Liver (tissue), 9 donors: ENCODE measurements around the gene TTC23. TPM values are rescaled to one million over a fixed set of nuclear protein-coding genes. Genes with fewer than 3 reads are reported as not detected.

Experiments used
- DNase-seq: peaks from one replicate; pipeline ENCODE4 v3.0.0-alpha.2; 2017; ENCODE audit warnings: low spot score
- H3K27ac ChIP-seq, 2 donors: one replicate each; pipeline ENCODE4 v1.7.0; 2013; ENCODE audit warnings: inconsistent platforms in 2 of 2, low read length in 2 of 2, control low read depth in 1 of 2, low read depth in 1 of 2, mild to moderate bottlenecking in 1 of 2
- H3K27me3 ChIP-seq, 4 donors: one replicate each; pipeline versions ENCODE4 v1.6.1 to v1.7.0; 2013; ENCODE audit warnings: low read length in 3 of 4, inconsistent platforms in 1 of 4, mild to moderate bottlenecking in 1 of 4, moderate library complexity in 1 of 4; ENCODE audit not compliant: control insufficient read depth in 4 of 4, insufficient read depth in 4 of 4
- H3K36me3 ChIP-seq, 4 donors: one replicate each; pipeline versions ENCODE4 v1.6.1 to v1.7.0; 2013; ENCODE audit warnings: low read length in 3 of 4, mild to moderate bottlenecking in 3 of 4, low read depth in 1 of 4, moderate library complexity in 1 of 4; ENCODE audit not compliant: control insufficient read depth in 4 of 4, insufficient read depth in 3 of 4
- H3K4me1 ChIP-seq, 4 donors: one replicate each; pipeline versions ENCODE4 v1.6.1 to v1.7.0; 2013; ENCODE audit warnings: low read length in 3 of 4, mild to moderate bottlenecking in 3 of 4, moderate library complexity in 1 of 4; ENCODE audit not compliant: control insufficient read depth in 4 of 4, insufficient read depth in 4 of 4
- H3K4me3 ChIP-seq, 3 donors: one replicate each; pipeline versions ENCODE4 v1.6.1 to v1.7.0; 2013; ENCODE audit warnings: low read length in 3 of 3, control low read depth in 1 of 3, low read depth in 1 of 3, mild to moderate bottlenecking in 1 of 3
- H3K9ac ChIP-seq, 2 donors: one replicate each; pipeline ENCODE4 v1.7.0; 2013; ENCODE audit warnings: low read length in 2 of 2, mild to moderate bottlenecking in 2 of 2, moderate library complexity in 2 of 2, control low read depth in 1 of 2, low read depth in 1 of 2
- H3K9me3 ChIP-seq, 4 donors: one replicate each; pipeline versions ENCODE4 v1.6.1 to v1.7.0; 2013; ENCODE audit warnings: low read length in 3 of 4; ENCODE audit not compliant: control insufficient read depth in 4 of 4
- EGR1 ChIP-seq, 2 donors: IDR thresholded peaks; 2 replicates each; pipeline ENCODE4 v1.6.1; 2016 to 2018; ENCODE audit warnings: antibody characterized with exemption in 2 of 2, low read depth in 2 of 2
- FOXA1 ChIP-seq: IDR thresholded peaks from 2 replicates; pipeline ENCODE4 v1.6.1; 2016; ENCODE audit warnings: antibody characterized with exemption
- FOXA2 ChIP-seq: IDR thresholded peaks from 2 replicates; pipeline ENCODE4 v1.6.1; 2016; ENCODE audit warnings: antibody characterized with exemption
- GABPA ChIP-seq, 2 donors: IDR thresholded peaks in 1 of 2; conservative IDR thresholded peaks in 1 of 2; 2 replicates each; pipeline ENCODE4 v1.6.1; 2016; ENCODE audit warnings: antibody characterized with exemption in 2 of 2, mild to moderate bottlenecking in 1 of 2, moderate library complexity in 1 of 2
- HNF4A ChIP-seq, 2 donors: conservative IDR thresholded peaks; 2 replicates each; pipeline ENCODE4 v1.6.1; 2016; ENCODE audit warnings: antibody characterized with exemption in 2 of 2, mild to moderate bottlenecking in 2 of 2
- HNF4G ChIP-seq: IDR thresholded peaks from 2 replicates; pipeline ENCODE4 v1.6.1; 2016; ENCODE audit warnings: antibody characterized with exemption
- JUND ChIP-seq, 2 donors: IDR thresholded peaks; 2 replicates each; pipeline ENCODE4 v1.6.1; 2016; ENCODE audit warnings: antibody characterized with exemption in 2 of 2
- NR2F2 ChIP-seq: IDR thresholded peaks from 2 replicates; pipeline ENCODE4 v1.6.1; 2016; ENCODE audit warnings: antibody characterized with exemption
- RAD21 ChIP-seq, 2 donors: IDR thresholded peaks; 2 replicates each; pipeline ENCODE4 v1.6.1; 2016; ENCODE audit warnings: antibody characterized with exemption in 2 of 2, mild to moderate bottlenecking in 2 of 2
- RXRA ChIP-seq, 2 donors: IDR thresholded peaks; 2 replicates each; pipeline ENCODE4 v1.6.1; 2017 to 2018; ENCODE audit warnings: antibody characterized with exemption in 2 of 2, mild to moderate bottlenecking in 1 of 2
- SP1 ChIP-seq: IDR thresholded peaks from 2 replicates; pipeline ENCODE4 v1.6.1; 2018; ENCODE audit warnings: antibody characterized with exemption, mild to moderate bottlenecking
- TAF1 ChIP-seq: conservative IDR thresholded peaks from 2 replicates; pipeline ENCODE4 v1.6.1; 2016; ENCODE audit warnings: antibody characterized with exemption, mild to moderate bottlenecking
- YY1 ChIP-seq: IDR thresholded peaks from 2 replicates; pipeline ENCODE4 v1.6.1; 2016; ENCODE audit warnings: antibody characterized with exemption, mild to moderate bottlenecking
- WGBS: extraction: QIAGEN DNeasy Blood & Tissue Kit; methylation state at CpG from one replicate; pipeline ENCODE4 v1.1.7; 2013; 5-methylcytosine and 5-hydroxymethylcytosine counted together
- polyA plus RNA-seq, 2 donors: library from polyadenylated mRNA; stranded (reverse) in 1 of 2; unstranded in 1 of 2; fragments of 200-250 nt in 1 of 2; fragments of >200 nt in 1 of 2; fragmentation: Nextera tagmentation in 1 of 2; extraction: Ambion mirVana in 1 of 2; gene quantifications; one replicate each; pipeline versions ENCODE4 v1.2.1 to v1.2.3, GENCODE V29; 2013 to 2015
- total RNA-seq, 2 donors: library from RNA; depleted of rRNA; stranded (reverse); fragments of >200 nt; gene quantifications; one replicate each; pipeline ENCODE4 v1.2.3, GENCODE V29; 2014
- TF ChIP-seq, protein P1 (sequence below): IDR thresholded peaks from 2 replicates; pipeline ENCODE4 v1.6.1; 2016; ENCODE audit warnings: antibody characterized with exemption
- TF ChIP-seq, protein P2 (sequence below): IDR thresholded peaks from 2 replicates; pipeline ENCODE4 v1.6.1; 2016; ENCODE audit warnings: antibody characterized with exemption, mild to moderate bottlenecking
- TF ChIP-seq, protein P3 (sequence below): IDR thresholded peaks from 2 replicates; pipeline ENCODE4 v1.6.1; 2016; ENCODE audit warnings: antibody characterized with exemption
- TF ChIP-seq, protein P4 (sequence below): IDR thresholded peaks from 2 replicates; pipeline ENCODE4 v1.6.1; 2016; ENCODE audit warnings: antibody characterized with exemption
- TF ChIP-seq, protein P5 (sequence below): fragments of 150-350 bp; IDR thresholded peaks from 2 replicates; pipeline ENCODE4 v1.5.1; 2017; ENCODE audit warnings: improper control_type of control experiment, low read depth, low read length; ENCODE audit not compliant: missing input control
- donor health status: healthy.
- donor health status: healthy.
- donor health status: healthy.
- donor health status: healthy.
- donor health status: healthy.

The TTC23 gene
- total and polyA plus RNA-seq, 4 donors = 3.7 to 12.3 (median 7.2) TPM

DNA sequence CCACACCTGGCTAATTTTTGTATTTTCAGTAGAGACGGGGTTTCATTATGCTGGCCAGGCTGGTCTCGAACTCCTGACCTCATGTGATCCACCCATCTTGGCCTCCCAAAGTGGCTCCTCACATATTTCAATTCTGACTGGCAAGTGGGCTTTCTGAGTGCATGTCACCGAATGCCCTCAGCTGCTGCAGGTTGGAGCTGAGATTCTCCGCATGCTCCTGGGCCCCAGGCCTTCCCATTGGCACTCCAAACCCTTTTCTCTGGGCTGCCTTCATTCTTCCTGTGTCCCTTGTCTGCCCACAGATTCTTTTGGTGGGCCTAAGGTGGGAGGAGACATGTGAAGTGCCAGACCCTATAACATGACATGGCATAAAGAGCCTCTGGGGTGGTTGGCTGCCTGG is 77.2 kb downstream of the TTC23 start:
- TF ChIP-seq, protein P1, sequence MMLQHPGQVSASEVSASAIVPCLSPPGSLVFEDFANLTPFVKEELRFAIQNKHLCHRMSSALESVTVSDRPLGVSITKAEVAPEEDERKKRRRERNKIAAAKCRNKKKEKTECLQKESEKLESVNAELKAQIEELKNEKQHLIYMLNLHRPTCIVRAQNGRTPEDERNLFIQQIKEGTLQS = no peak
- no peak for TF ChIP-seq YY1
- no peak for TF ChIP-seq GABPA (IDR thresholded peaks at IDR 0.05 in 1 of 2, conservative IDR thresholded peaks at IDR 0.05 in 1 of 2)
- TF ChIP-seq, protein P2, sequence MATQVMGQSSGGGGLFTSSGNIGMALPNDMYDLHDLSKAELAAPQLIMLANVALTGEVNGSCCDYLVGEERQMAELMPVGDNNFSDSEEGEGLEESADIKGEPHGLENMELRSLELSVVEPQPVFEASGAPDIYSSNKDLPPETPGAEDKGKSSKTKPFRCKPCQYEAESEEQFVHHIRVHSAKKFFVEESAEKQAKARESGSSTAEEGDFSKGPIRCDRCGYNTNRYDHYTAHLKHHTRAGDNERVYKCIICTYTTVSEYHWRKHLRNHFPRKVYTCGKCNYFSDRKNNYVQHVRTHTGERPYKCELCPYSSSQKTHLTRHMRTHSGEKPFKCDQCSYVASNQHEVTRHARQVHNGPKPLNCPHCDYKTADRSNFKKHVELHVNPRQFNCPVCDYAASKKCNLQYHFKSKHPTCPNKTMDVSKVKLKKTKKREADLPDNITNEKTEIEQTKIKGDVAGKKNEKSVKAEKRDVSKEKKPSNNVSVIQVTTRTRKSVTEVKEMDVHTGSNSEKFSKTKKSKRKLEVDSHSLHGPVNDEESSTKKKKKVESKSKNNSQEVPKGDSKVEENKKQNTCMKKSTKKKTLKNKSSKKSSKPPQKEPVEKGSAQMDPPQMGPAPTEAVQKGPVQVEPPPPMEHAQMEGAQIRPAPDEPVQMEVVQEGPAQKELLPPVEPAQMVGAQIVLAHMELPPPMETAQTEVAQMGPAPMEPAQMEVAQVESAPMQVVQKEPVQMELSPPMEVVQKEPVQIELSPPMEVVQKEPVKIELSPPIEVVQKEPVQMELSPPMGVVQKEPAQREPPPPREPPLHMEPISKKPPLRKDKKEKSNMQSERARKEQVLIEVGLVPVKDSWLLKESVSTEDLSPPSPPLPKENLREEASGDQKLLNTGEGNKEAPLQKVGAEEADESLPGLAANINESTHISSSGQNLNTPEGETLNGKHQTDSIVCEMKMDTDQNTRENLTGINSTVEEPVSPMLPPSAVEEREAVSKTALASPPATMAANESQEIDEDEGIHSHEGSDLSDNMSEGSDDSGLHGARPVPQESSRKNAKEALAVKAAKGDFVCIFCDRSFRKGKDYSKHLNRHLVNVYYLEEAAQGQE = no peak
- TF ChIP-seq RAD21 (IDR thresholded peaks at IDR 0.05) = no peak
- TF ChIP-seq, protein P3, sequence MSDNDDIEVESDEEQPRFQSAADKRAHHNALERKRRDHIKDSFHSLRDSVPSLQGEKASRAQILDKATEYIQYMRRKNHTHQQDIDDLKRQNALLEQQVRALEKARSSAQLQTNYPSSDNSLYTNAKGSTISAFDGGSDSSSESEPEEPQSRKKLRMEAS = no peak
- no peak for TF ChIP-seq FOXA2
- TF ChIP-seq FOXA1 = no peak
- H3K27me3 ChIP-seq = no peaks in the 10 kb centered on the region
- WGBS = 97% methylated on average over 4 of the region's 4 CpGs
- H3K9ac ChIP-seq = no peak overlapping the region
- H3K4me1 ChIP-seq = peaks cover 0 to 6% (median 3%) of the 10 kb centered on the region in 4 donors
- H3K27ac ChIP-seq = no peak overlapping the region
- no peaks in the 10 kb centered on the region for H3K9me3 ChIP-seq
- H3K36me3 ChIP-seq = peaks cover 0 to 8% (median 5%) of the 10 kb centered on the region in 4 donors
- no peak overlapping the region for H3K4me3 ChIP-seq
- DNase-seq = no peak

DNA sequence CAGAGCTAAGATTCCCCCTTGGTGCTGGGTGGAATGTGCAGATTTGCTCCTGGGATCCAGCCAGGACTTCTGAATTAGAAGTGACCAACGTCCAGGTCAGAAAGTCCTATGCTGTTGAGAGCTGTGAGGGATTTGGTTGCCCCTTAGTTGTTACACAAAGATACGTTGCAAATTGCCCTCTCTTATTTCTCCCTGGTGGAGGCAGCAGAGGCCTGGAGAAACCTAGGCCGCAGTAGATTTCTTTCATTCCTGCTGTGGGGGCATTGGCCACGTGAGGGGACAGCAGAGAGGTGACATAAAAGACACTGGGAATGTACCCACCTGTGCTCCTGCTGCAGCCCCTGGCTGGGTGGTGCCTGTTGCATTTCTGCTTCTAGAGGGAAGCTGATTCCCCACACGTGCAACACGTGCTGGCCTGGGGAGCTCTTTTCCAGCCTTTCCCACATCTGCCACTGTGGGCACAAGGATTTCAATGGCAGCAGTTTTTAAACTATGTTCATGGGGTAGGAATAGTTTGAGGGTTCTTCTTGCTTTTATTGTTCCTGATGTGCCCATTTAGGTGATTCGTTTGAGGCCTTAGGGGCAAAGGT is 78.8 kb downstream of the TTC23 start:
- TF ChIP-seq, protein P4, sequence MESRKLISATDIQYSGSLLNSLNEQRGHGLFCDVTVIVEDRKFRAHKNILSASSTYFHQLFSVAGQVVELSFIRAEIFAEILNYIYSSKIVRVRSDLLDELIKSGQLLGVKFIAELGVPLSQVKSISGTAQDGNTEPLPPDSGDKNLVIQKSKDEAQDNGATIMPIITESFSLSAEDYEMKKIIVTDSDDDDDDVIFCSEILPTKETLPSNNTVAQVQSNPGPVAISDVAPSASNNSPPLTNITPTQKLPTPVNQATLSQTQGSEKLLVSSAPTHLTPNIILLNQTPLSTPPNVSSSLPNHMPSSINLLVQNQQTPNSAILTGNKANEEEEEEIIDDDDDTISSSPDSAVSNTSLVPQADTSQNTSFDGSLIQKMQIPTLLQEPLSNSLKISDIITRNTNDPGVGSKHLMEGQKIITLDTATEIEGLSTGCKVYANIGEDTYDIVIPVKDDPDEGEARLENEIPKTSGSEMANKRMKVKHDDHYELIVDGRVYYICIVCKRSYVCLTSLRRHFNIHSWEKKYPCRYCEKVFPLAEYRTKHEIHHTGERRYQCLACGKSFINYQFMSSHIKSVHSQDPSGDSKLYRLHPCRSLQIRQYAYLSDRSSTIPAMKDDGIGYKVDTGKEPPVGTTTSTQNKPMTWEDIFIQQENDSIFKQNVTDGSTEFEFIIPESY = no peak
- TF ChIP-seq RAD21 (IDR thresholded peaks at IDR 0.05) (no peak), JUND (IDR thresholded peaks at IDR 0.05) (no peak), FOXA1 (no peak), FOXA2 (no peak), EGR1 (IDR thresholded peaks at IDR 0.05; ENCODE audit: low read depth in 2 of 2) (no peak), HNF4G (no peak), SP1 (no peak), NR2F2 (no peak), YY1 (no peak), RXRA (IDR thresholded peaks at IDR 0.05) (no peak), TAF1 (no peak), HNF4A (conservative IDR thresholded peaks at IDR 0.05) (no peak)
- TF ChIP-seq, protein P2 = no peak
- TF ChIP-seq, protein P3 = no peak
- TF ChIP-seq, protein P1 = no peak
- TF ChIP-seq, protein P5, sequence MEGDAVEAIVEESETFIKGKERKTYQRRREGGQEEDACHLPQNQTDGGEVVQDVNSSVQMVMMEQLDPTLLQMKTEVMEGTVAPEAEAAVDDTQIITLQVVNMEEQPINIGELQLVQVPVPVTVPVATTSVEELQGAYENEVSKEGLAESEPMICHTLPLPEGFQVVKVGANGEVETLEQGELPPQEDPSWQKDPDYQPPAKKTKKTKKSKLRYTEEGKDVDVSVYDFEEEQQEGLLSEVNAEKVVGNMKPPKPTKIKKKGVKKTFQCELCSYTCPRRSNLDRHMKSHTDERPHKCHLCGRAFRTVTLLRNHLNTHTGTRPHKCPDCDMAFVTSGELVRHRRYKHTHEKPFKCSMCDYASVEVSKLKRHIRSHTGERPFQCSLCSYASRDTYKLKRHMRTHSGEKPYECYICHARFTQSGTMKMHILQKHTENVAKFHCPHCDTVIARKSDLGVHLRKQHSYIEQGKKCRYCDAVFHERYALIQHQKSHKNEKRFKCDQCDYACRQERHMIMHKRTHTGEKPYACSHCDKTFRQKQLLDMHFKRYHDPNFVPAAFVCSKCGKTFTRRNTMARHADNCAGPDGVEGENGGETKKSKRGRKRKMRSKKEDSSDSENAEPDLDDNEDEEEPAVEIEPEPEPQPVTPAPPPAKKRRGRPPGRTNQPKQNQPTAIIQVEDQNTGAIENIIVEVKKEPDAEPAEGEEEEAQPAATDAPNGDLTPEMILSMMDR = no peak
- H3K4me1 ChIP-seq = peaks cover 0 to 6% (median 3%) of the 10 kb centered on the region in 4 donors
- DNase-seq = no peak
- no peak overlapping the region for H3K9ac ChIP-seq
- H3K9me3 ChIP-seq = no peaks in the 10 kb centered on the region
- no peaks in the 10 kb centered on the region for H3K27me3 ChIP-seq
- no peak overlapping the region for H3K27ac ChIP-seq
- H3K36me3 ChIP-seq = peaks cover 0 to 12% (median 7%) of the 10 kb centered on the region in 4 donors
- no peak overlapping the region for H3K4me3 ChIP-seq
- WGBS = 81% methylated on average over 7 of the region's 7 CpGs
